GM19035 (cell line): ENCODE results near the gene RHBDL1.
"Not testable (repeated sequence)": the region's sequence is repeated elsewhere in the genome, so short reads cannot be mapped to it uniquely, and the experiment has no call there.

Source experiments
- ATAC-seq: cut with Tn5 transposase; IDR thresholded peaks from one replicate; pipeline ENCODE4 v1.9.1; 2021; ENCODE audit not compliant: unreplicated experiment

The RHBDL1 gene

GRCh38 chr16:684071-684794, 8.8 kb downstream of the RHBDL1 start, which contains the start of gene JMJD8:
Gene JMJD8 (minus strand): TSS chr16:684334. CDS start chr16:684319, 15 bp downstream.
- ATAC-seq, result peak; percentile 57

GRCh38 chr16:684961-685696, 9.7 kb downstream of the RHBDL1 start:
- no peak for ATAC-seq

- no peak for ATAC-seq
Observed at GRCh38 chr16:685967-686366, 10.5 kb downstream of the RHBDL1 start.

GRCh38 chr16:686459-687260, 11.2 kb downstream of the RHBDL1 start:
- no peak for ATAC-seq

- no peak for ATAC-seq
Observed at GRCh38 chr16:687499-687898, 12.0 kb downstream of the RHBDL1 start.

GRCh38 chr16:689175-689897, 13.9 kb downstream of the RHBDL1 start:
- ATAC-seq, result no peak

- not testable (repeated sequence) for ATAC-seq
Observed at GRCh38 chr16:691242-691641, 15.8 kb downstream of the RHBDL1 start.

- ATAC-seq, result no peak
Observed at GRCh38 chr16:692356-693108, 17.1 kb downstream of the RHBDL1 start.

- ATAC-seq, result no peak
Observed at GRCh38 chr16:693364-693763, 17.9 kb downstream of the RHBDL1 start.

- no peak for ATAC-seq
Observed at GRCh38 chr16:693766-694165, 18.3 kb downstream of the RHBDL1 start.

GRCh38 chr16:694187-694862, 18.9 kb downstream of the RHBDL1 start:
- ATAC-seq, result no peak

GRCh38 chr16:694863-695354, 19.4 kb downstream of the RHBDL1 start:
- ATAC-seq, result no peak

- no peak for ATAC-seq
Observed at GRCh38 chr16:695355-696089, 20.1 kb downstream of the RHBDL1 start.

GRCh38 chr16:698911-699671, 23.6 kb downstream of the RHBDL1 start:
- no peak for ATAC-seq

GRCh38 chr16:700684-701584, 25.5 kb downstream of the RHBDL1 start:
- ATAC-seq, result no peak

GRCh38 chr16:702341-702740, 26.9 kb downstream of the RHBDL1 start:
- ATAC-seq, result no peak

GRCh38 chr16:703406-703805, 27.9 kb downstream of the RHBDL1 start:
- no peak for ATAC-seq
